ENCODE results near the gene HOOK2. TPM values are rescaled to one million over a fixed set of nuclear protein-coding genes. Genes with fewer than 3 reads are reported as not detected.

The HOOK2 gene
- total and polyA plus RNA-seq, 2 of the 13 experiments (the other 11 are each of a cell fraction or from before 2014, with no cell fraction given), result 9.2 to 12.9 TPM

DNA sequence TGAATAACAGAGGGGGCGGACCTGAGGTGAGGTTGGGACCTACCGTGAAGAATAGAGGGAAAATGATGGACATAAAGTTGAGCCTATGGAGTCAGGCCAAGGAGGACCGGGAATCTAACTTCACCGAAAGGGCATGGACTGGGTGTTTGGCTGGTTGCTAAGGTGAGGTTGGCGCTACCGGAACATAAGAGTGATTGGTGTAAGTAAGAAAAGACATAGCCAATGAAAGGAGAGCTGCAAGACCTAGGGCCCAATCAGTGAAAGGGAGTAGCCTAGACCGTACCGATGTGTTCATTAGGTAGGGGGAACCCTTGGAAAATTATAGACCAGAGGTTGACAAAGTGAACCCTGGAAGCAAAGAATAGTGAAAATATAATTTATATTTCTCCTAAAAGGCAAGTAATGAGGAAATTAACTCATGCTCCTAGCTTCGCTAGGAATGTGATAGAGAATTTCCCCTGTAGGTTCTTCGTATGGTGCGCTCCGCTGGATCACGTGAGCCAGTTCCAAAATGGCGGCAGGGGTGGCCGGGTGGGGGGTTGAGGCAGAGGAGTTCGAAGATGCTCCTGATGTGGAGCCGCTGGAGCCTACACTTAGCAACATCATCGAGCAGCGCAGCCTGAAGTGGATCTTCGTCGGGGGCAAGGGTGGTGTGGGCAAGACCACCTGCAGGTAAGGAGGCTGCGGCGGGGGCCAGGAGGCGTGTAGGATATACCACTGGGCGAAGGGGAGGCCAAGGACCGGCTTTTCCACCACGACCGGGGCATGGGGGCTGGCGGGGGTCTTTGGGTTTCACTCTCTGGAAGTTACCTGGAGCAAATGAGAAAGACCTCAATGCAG lies 38.1 kb downstream of the HOOK2 start, which contains the start of gene GET3 (continued):
- TF ChIP-seq SALL1 (CRISPR knock-in tag; IDR thresholded peaks at IDR 0.05) (peak; percentile 49; the same call in 1 of the 2 replicates), RFX1 (IDR thresholded peaks at IDR 0.05) (peak; percentile 93), MAFK (conservative IDR thresholded peaks at IDR 0.05 in 1 of 2, IDR thresholded peaks at IDR 0.05 in 1 of 2; ENCODE audit: low read length in 2 of 2) (no peak), ZNF256 (CRISPR knock-in tag; conservative IDR thresholded peaks at IDR 0.05) (no peak), U2AF1 (optimal IDR thresholded peaks at IDR 0.05; ENCODE audit: low read depth, low read length) (no peak), CHD2 (IDR thresholded peaks at IDR 0.05; ENCODE audit: low read depth, low read length) (peak; percentile 36; the same call in 1 of the 2 replicates), ZNF549 (CRISPR knock-in tag; IDR thresholded peaks at IDR 0.05) (no peak), ZSCAN29 (CRISPR knock-in tag; conservative IDR thresholded peaks at IDR 0.05) (no peak), RAD51 (IDR thresholded peaks at IDR 0.05; ENCODE audit: borderline replicate concordance) (peak; percentile 86), ZNF296 (CRISPR knock-in tag; conservative IDR thresholded peaks at IDR 0.05) (no peak), ZNF460 (CRISPR knock-in tag; IDR thresholded peaks at IDR 0.05; ENCODE audit: borderline replicate concordance) (no peak), KLF12 (CRISPR knock-in tag; IDR thresholded peaks at IDR 0.05; ENCODE audit: borderline replicate concordance) (peak; percentile 43; the same call in 1 of the 2 replicates), SP4 (CRISPR knock-in tag; IDR thresholded peaks at IDR 0.05) (0 out of 2 replicates have a peak, but pooled peaks have one; percentile 38), NR1H2 (CRISPR knock-in tag; IDR thresholded peaks at IDR 0.05; ENCODE audit: borderline replicate concordance, low read depth) (no peak), ZNF547 (CRISPR knock-in tag; IDR thresholded peaks at IDR 0.05) (peak; percentile 40; the same call in 1 of the 2 replicates), ZFP36L1 (CRISPR knock-in tag; IDR thresholded peaks at IDR 0.05) (peak; percentile 98), RNF2 (conservative IDR thresholded peaks at IDR 0.05; ENCODE audit: low read depth) (0 out of 2 replicates have a peak, but pooled peaks have one; percentile 15), NRL (CRISPR knock-in tag; IDR thresholded peaks at IDR 0.05; ENCODE audit: borderline replicate concordance) (no peak; the same call in 1 of the 2 replicates), IRX3 (CRISPR knock-in tag; IDR thresholded peaks at IDR 0.05; ENCODE audit: borderline replicate concordance, low read depth) (no peak), CEBPB (IDR thresholded peaks at IDR 0.05; ENCODE audit: borderline replicate concordance, low read depth, low read length) (no peak), YY1 (IDR thresholded peaks at IDR 0.05; ENCODE audit: insufficient read depth, insufficient replicate concordance, low read depth, low read length) (peak; percentile 98), PITX1 (CRISPR knock-in tag; IDR thresholded peaks at IDR 0.05) (no peak; the same call in 1 of the 2 replicates), ARNTL (CRISPR knock-in tag; IDR thresholded peaks at IDR 0.05) (peak; percentile 38; the same call in 1 of the 2 replicates), LCORL (IDR thresholded peaks at IDR 0.05) (no peak), LCORL (CRISPR knock-in tag; IDR thresholded peaks at IDR 0.05) (peak; percentile 52), XRCC5 (optimal IDR thresholded peaks at IDR 0.05; ENCODE audit: low read length) (no peak)
- TF ChIP-seq, protein P1, sequence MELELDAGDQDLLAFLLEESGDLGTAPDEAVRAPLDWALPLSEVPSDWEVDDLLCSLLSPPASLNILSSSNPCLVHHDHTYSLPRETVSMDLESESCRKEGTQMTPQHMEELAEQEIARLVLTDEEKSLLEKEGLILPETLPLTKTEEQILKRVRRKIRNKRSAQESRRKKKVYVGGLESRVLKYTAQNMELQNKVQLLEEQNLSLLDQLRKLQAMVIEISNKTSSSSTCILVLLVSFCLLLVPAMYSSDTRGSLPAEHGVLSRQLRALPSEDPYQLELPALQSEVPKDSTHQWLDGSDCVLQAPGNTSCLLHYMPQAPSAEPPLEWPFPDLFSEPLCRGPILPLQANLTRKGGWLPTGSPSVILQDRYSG (CRISPR knock-in tag; IDR thresholded peaks at IDR 0.05), result no peak
- TF ChIP-seq, protein P2, sequence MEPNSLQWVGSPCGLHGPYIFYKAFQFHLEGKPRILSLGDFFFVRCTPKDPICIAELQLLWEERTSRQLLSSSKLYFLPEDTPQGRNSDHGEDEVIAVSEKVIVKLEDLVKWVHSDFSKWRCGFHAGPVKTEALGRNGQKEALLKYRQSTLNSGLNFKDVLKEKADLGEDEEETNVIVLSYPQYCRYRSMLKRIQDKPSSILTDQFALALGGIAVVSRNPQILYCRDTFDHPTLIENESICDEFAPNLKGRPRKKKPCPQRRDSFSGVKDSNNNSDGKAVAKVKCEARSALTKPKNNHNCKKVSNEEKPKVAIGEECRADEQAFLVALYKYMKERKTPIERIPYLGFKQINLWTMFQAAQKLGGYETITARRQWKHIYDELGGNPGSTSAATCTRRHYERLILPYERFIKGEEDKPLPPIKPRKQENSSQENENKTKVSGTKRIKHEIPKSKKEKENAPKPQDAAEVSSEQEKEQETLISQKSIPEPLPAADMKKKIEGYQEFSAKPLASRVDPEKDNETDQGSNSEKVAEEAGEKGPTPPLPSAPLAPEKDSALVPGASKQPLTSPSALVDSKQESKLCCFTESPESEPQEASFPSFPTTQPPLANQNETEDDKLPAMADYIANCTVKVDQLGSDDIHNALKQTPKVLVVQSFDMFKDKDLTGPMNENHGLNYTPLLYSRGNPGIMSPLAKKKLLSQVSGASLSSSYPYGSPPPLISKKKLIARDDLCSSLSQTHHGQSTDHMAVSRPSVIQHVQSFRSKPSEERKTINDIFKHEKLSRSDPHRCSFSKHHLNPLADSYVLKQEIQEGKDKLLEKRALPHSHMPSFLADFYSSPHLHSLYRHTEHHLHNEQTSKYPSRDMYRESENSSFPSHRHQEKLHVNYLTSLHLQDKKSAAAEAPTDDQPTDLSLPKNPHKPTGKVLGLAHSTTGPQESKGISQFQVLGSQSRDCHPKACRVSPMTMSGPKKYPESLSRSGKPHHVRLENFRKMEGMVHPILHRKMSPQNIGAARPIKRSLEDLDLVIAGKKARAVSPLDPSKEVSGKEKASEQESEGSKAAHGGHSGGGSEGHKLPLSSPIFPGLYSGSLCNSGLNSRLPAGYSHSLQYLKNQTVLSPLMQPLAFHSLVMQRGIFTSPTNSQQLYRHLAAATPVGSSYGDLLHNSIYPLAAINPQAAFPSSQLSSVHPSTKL (CRISPR knock-in tag; IDR thresholded peaks at IDR 0.05), result no peak

All from HepG2 (cell line).